GM12878 (cell line): Measurements from ENCODE around the gene PLPP1. TPM values are rescaled to one million over a fixed set of nuclear protein-coding genes. Genes with fewer than 3 reads are reported as not detected.

Experiments
- ATAC-seq: fragments of 200-7000 bp; cut with Tn5 transposase; 3 replicates; pipeline ENCODE4 v1.9.1; 2020; ENCODE audit warnings: mild to moderate bottlenecking, moderate library complexity
- BruUV-seq: library from RNA; stranded (reverse); fragments of 400-500 nt; replicated peaks from 2 replicates; lab custom pipeline; 2021; lab: Mats Ljungman, UMichigan
- CTCF ChIA-PET: fragments of 300-600 bp; sonication (Branson Sonifier 250); formaldehyde crosslinking; extraction: SDS; loops from one replicate; lab custom pipeline; 2021; ENCODE audit warnings: inconsistent platforms; lab: Yijun Ruan, JAX
- POLR2A ChIA-PET: fragments of 350-600 bp; formaldehyde crosslinking; extraction: SDS; loops from one replicate; lab custom pipeline; 2021; ENCODE audit warnings: inconsistent platforms; lab: Charles Lee
- RAD21 ChIA-PET: fragments of 300-600 bp; sonication (Branson Sonifier 250); formaldehyde crosslinking; loops from one replicate; lab custom pipeline; 2023; ENCODE audit warnings: antibody characterized with exemption; ENCODE audit not compliant: unreplicated experiment; lab: Charles Lee
- SMC1A ChIA-PET: fragments of 300-600 bp; sonication (Branson Sonifier 250); formaldehyde crosslinking; loops from one replicate; lab custom pipeline; 2023; ENCODE audit not compliant: unreplicated experiment, uncharacterized antibody; lab: Charles Lee
- DNase-seq: peaks from one replicate; pipeline ENCODE4 v3.0.0-alpha.2; 2011; ENCODE audit warnings: low read depth, low spot score
- FAIRE-seq: peaks from 3 replicates; lab custom pipeline; 2011; peaks lifted over from hg19 to GRCh38; lab: Jason Lieb, UNC
- H2AFZ ChIP-seq: 2 replicates; pipeline ENCODE4 v1.6.0; 2011; ENCODE audit warnings: low read depth, low read length, control low read depth; ENCODE audit not compliant: control insufficient read depth
- H3K27ac ChIP-seq: 2 replicates; pipeline ENCODE4 v1.5.1; 2011; ENCODE audit warnings: control low read depth; ENCODE audit not compliant: control insufficient read depth, insufficient read depth
- H3K27me3 ChIP-seq, 2 experiments: replicated peaks in 1 of 2; 2 replicates each; pipeline versions ENCODE4 v1.6.0 to v1.6.1; 2011; ENCODE audit warnings: low read length in 1 of 2; ENCODE audit not compliant: control insufficient read depth in 2 of 2, insufficient read depth in 2 of 2
- H3K36me3 ChIP-seq, 2 experiments: 2 replicates each; pipeline ENCODE4 v1.5.1; 2011; ENCODE audit warnings: low read length in 1 of 2; ENCODE audit not compliant: control insufficient read depth in 2 of 2, insufficient read depth in 2 of 2
- H3K4me1 ChIP-seq: 2 replicates; pipeline ENCODE4 v1.6.1; 2011; ENCODE audit warnings: mild to moderate bottlenecking, low read length, moderate library complexity, mixed read lengths; ENCODE audit not compliant: control insufficient read depth, insufficient read depth
- H3K4me2 ChIP-seq: 2 replicates; pipeline ENCODE4 v1.6.0; 2011; ENCODE audit warnings: control low read depth; ENCODE audit not compliant: control insufficient read depth, insufficient read depth
- H3K4me3 ChIP-seq: fragments of 200-600 bp; sonication (generic); 2 replicates; pipeline ENCODE4 v1.5.1; 2016
- H3K79me2 ChIP-seq: 2 replicates; pipeline ENCODE4 v1.6.0; 2011; ENCODE audit warnings: low read length; ENCODE audit not compliant: control insufficient read depth, insufficient read depth
- H3K9ac ChIP-seq: 2 replicates; pipeline ENCODE4 v1.8.0; 2011; ENCODE audit warnings: low read length, control low read depth, mixed read lengths; ENCODE audit not compliant: control insufficient read depth, insufficient read depth
- H3K9me3 ChIP-seq: replicated peaks from 3 replicates; pipeline ENCODE4 v1.5.1; 2011; ENCODE audit warnings: mild to moderate bottlenecking, low read length; ENCODE audit not compliant: control insufficient read depth, insufficient read depth
- H4K20me1 ChIP-seq: 2 replicates; pipeline ENCODE4 v1.6.0; 2011; ENCODE audit not compliant: control insufficient read depth, insufficient read depth
- ATF7 ChIP-seq: fragments of 450-650 bp; IDR thresholded peaks from 2 replicates; pipeline ENCODE4 v1.6.1; 2016; ENCODE audit warnings: low read depth, mild to moderate bottlenecking
- BCL11A ChIP-seq: IDR thresholded peaks from 2 replicates; pipeline ENCODE4 v1.6.1; 2011; ENCODE audit warnings: low read depth, low read length
- BCLAF1 ChIP-seq: fragments of 450-650 bp; IDR thresholded peaks from 2 replicates; pipeline ENCODE4 v1.6.1; 2017; ENCODE audit warnings: antibody characterized with exemption, mild to moderate bottlenecking, moderate library complexity
- DPF2 ChIP-seq: fragments of 450-650 bp; IDR thresholded peaks from 2 replicates; pipeline ENCODE4 v1.6.1; 2017; ENCODE audit warnings: mild to moderate bottlenecking
- GABPA ChIP-seq: IDR thresholded peaks from 2 replicates; pipeline ENCODE4 v1.6.1; 2014; ENCODE audit warnings: antibody characterized with exemption, low read depth, mild to moderate bottlenecking, inconsistent platforms
- HCFC1 ChIP-seq: fragments of 150-350 bp; IDR thresholded peaks from 2 replicates; pipeline ENCODE4 v1.6.1; 2014; ENCODE audit warnings: low read length
- HDGF ChIP-seq: fragments of 450-650 bp; IDR thresholded peaks from 2 replicates; pipeline ENCODE4 v1.6.1; 2016; ENCODE audit warnings: antibody characterized with exemption
- MEF2A ChIP-seq: IDR thresholded peaks from 2 replicates; pipeline ENCODE4 v1.6.1; 2011; ENCODE audit warnings: low read depth, mild to moderate bottlenecking, low read length, moderate library complexity; ENCODE audit not compliant: insufficient read depth
- MEF2B ChIP-seq: fragments of 450-650 bp; IDR thresholded peaks from 2 replicates; pipeline ENCODE4 v1.6.1; 2018; ENCODE audit warnings: mild to moderate bottlenecking, moderate library complexity; ENCODE audit not compliant: partially characterized antibody, poor library complexity, severe bottlenecking
- MXI1 ChIP-seq: fragments of 150-350 bp; IDR thresholded peaks from 2 replicates; pipeline ENCODE4 v1.6.1; 2011; ENCODE audit warnings: low read depth, mild to moderate bottlenecking, inconsistent platforms, low read length, improper control_type of control experiment
- MYC ChIP-seq: IDR thresholded peaks from 2 replicates; pipeline ENCODE4 v1.6.1; 2011; ENCODE audit warnings: mild to moderate bottlenecking, low read length, moderate library complexity, inconsistent platforms; ENCODE audit not compliant: insufficient read depth, insufficient replicate concordance, insufficient read length, severe bottlenecking
- NR2C2 ChIP-seq: IDR thresholded peaks from 2 replicates; pipeline ENCODE4 v1.6.1; 2011; ENCODE audit warnings: borderline replicate concordance, low read depth; ENCODE audit not compliant: control insufficient read depth, insufficient read length
- POLR2AphosphoS5 ChIP-seq: IDR thresholded peaks from 2 replicates; pipeline ENCODE4 v1.6.1; 2011; ENCODE audit warnings: mild to moderate bottlenecking, low read length, inconsistent platforms
- SREBF2 ChIP-seq: IDR thresholded peaks from 2 replicates; pipeline ENCODE4 v1.6.1; 2012; ENCODE audit warnings: mild to moderate bottlenecking, low read length
- SRF ChIP-seq, 2 experiments: IDR thresholded peaks; 2 replicates each; pipeline ENCODE4 v1.6.1; 2011; ENCODE audit warnings: low read depth in 2 of 2, low read length in 2 of 2, mild to moderate bottlenecking in 1 of 2, moderate library complexity in 1 of 2
- TCF3 ChIP-seq: IDR thresholded peaks from 2 replicates; pipeline ENCODE4 v1.6.1; 2012; ENCODE audit warnings: low read depth, mild to moderate bottlenecking, low read length, borderline replicate concordance; ENCODE audit not compliant: insufficient read depth
- USF1 ChIP-seq: IDR thresholded peaks from 2 replicates; pipeline ENCODE4 v1.6.1; 2011; ENCODE audit warnings: borderline replicate concordance, low read depth, mild to moderate bottlenecking, moderate library complexity, mixed read lengths, low read length; ENCODE audit not compliant: insufficient read depth; ENCODE audit errors: extremely low read length
- USF2 ChIP-seq: IDR thresholded peaks from 2 replicates; pipeline ENCODE4 v1.6.1; 2011; ENCODE audit warnings: low read depth, low read length, improper control_type of control experiment, borderline replicate concordance
- whole genome bisulfite sequencing: methylation state at CpG from one replicate; pipeline ENCODE4 v1.1.6; 2016; ENCODE audit warnings: low lambda C conversion rate; ENCODE audit not compliant: insufficient replicate concordance, insufficient coverage; ENCODE audit errors: missing lambda C conversion rate; 5-methylcytosine and 5-hydroxymethylcytosine counted together
- in situ Hi-C: fragments of 300-500 bp; cut with MboI; formaldehyde crosslinking; loops from 9 replicates; pipeline ENCODE4 v1.14.3; 2018; ENCODE audit warnings: mixed read lengths
- intact Hi-C: fragments of 100-400 bp; cut with micrococcal nuclease; formaldehyde crosslinking; loops from one replicate; pipeline ENCODE4 v1.14.2; 2022; ENCODE audit not compliant: unreplicated experiment
- polyA plus RNA-seq, 11 experiments: library from polyadenylated mRNA; depleted of rRNA in 4 of 11; unstranded in 6 of 11; stranded (reverse) in 5 of 11; fragments of >200 nt; fragmentation: Nextera tagmentation in 4 of 11; fragmentation: Illumina TruSeq in 1 of 11; extraction: Ambion mirVana in 4 of 11; extraction: Trizol in 1 of 11; gene quantifications; 1 replicate in 1 of 11; 2 replicates in 10 of 11; pipeline versions ENCODE4 v1.2.1 to v1.2.3, GENCODE V29; 2011 to 2016; ENCODE audit warnings: inconsistent platforms in 2 of 11, missing spikeins in 2 of 11, low read depth in 1 of 11
- total RNA-seq, 4 experiments: library from RNA; depleted of rRNA in 3 of 4; stranded (reverse); fragments of >200 nt in 3 of 4; fragmentation: Illumina TruSeq in 1 of 4; extraction: Trizol in 1 of 4; gene quantifications; 2 replicates each; pipeline versions ENCODE4 v1.2.1 to v1.2.3, GENCODE V29; 2013 to 2021

The PLPP1 gene
- total and polyA plus RNA-seq, 10 of the 15 experiments (the other 5 are each of a cell fraction or from before 2014, with no cell fraction given): 3.0 to 11.3 (median 8.1) TPM

- Histone ChIP-seq H3K4me3 (no peak overlapping the region), H3K79me2 (no peaks in the 10 kb centered on the region), H3K27me3 (no peaks in the 10 kb centered on the region), H3K4me1 (peaks cover 4% of the 10 kb centered on the region), H2AFZ (no peak overlapping the region), H3K27ac (no peak overlapping the region), H3K9me3 (no peaks in the 10 kb centered on the region), H4K20me1 (no peaks in the 10 kb centered on the region), H3K9ac (no peak overlapping the region), H3K36me3 (no peaks in the 10 kb centered on the region), H3K4me2 (no peak overlapping the region)
- intact Hi-C loops: no loop called here
- BruUV-seq: no TSS peak
- FAIRE-seq (no peak), ATAC-seq (no peak), DNase-seq (no peak)
- SMC1A ChIA-PET: no interaction called here
- RAD21 ChIA-PET: no interaction called here
- CTCF ChIA-PET: no interaction called here
- POLR2A ChIA-PET: no interaction called here
- in situ Hi-C loops: no loop called here
- WGBS: 30% methylated on average over 2 of the region's 2 CpGs
- TF ChIP-seq MYC (no peak), SRF (IDR thresholded peaks at IDR 0.05; ENCODE audit: low read depth in 2 of 2, low read length in 2 of 2) (no peak), USF2 (no peak), TCF3 (no peak), MEF2A (no peak), DPF2 (no peak), ATF7 (no peak), BCLAF1 (no peak), GABPA (no peak), BCL11A (no peak), MEF2B (no peak), NR2C2 (no peak), POLR2AphosphoS5 (no peak), SREBF2 (no peak), HCFC1 (no peak), HDGF (no peak), MXI1 (no peak), USF1 (no peak)
These were observed 35.3 kb upstream of the PLPP1 start for GRCh38 chr5:55570026-55570425.
